ENCODE results near the gene CLDN20. TPM values are rescaled to one million over a fixed set of nuclear protein-coding genes. Genes with fewer than 3 reads are reported as not detected.
"Not testable (repeated sequence)": the region's sequence is repeated elsewhere in the genome, so short reads cannot be mapped to it uniquely, and the experiment has no call there.

CLDN20 gene
- total and polyA plus RNA-seq, 2 donors (not counting 3 experiments of a cell fraction or from before 2014, with no cell fraction given): not detected

DNA sequence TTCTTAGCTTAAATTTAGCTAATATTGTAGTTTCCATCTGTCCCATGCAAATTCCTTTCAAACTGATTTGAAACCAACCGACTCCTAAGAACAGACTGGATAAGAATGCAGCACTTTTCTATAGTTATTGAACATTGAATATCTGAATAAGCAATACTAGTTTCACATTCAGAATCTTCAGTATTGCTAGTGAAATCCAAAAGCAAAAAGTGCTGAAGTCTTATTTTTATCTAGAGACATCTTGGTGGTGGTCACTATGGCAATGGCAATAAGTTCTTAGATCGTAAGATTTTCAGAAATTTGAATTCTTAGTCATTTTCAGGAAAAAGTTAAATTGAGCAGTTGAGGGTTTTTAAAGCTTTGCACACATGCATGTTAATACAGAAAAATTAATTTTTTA lies 47.8 kb downstream of the CLDN20 start:
- POLR2A ChIA-PET: no interaction called here
- Histone ChIP-seq H3K36me3 (ENCODE audit: control insufficient read depth in 2 of 2, extremely low read depth in 1 of 2, insufficient read depth in 2 of 2, low read length in 2 of 2) (peaks cover 4 to 5% of the 10 kb centered on the region in 2 experiments), H4K20me1 (replicated peaks; ENCODE audit: control insufficient read depth, extremely low read depth, insufficient read depth, low read length) (no peaks in the 10 kb centered on the region), H3K9ac (replicated peaks; ENCODE audit: extremely low read depth, insufficient read depth, low read length) (peak overlapping the region; percentile 64), H3K4me3 (replicated peaks in 1 of 3; ENCODE audit: insufficient read depth in 1 of 3, low read depth in 1 of 3, low read length in 3 of 3) (no peak overlapping the region), H3K27ac (ENCODE audit: insufficient read depth, low read depth, low read length) (peak overlapping the region; percentile 88), H2AFZ (ENCODE audit: low read depth, low read length) (no peak overlapping the region), H3K9me3 (replicated peaks; ENCODE audit: control insufficient read depth, insufficient read depth, low read length) (no peaks in the 10 kb centered on the region), H3K27me3 (ENCODE audit: control insufficient read depth in 2 of 2, insufficient read depth in 2 of 2, low read length in 2 of 2) (no peaks in the 10 kb centered on the region), H3K79me2 (ENCODE audit: control insufficient read depth, insufficient read depth, low read length) (peaks cover 47% of the 10 kb centered on the region), H3K4me2 (ENCODE audit: insufficient read depth, low read length) (peak overlapping the region; percentile 57), H3K4me1 (ENCODE audit: control insufficient read depth, extremely low read depth, insufficient read depth, low read length) (peaks cover 49% of the 10 kb centered on the region), H3K9me1 (replicated peaks; ENCODE audit: control insufficient read depth, extremely low read depth, insufficient read depth, low read length) (no peaks in the 10 kb centered on the region)
- DNase-seq (ENCODE audit: low read depth, low spot score) (no peak), FAIRE-seq (no peak)
- BruUV-seq (replicated peaks): no TSS peak
- dilution Hi-C loops (cut with MboI; ENCODE audit: extremely low pct_ligation_motif_present, low sequenced_read_pairs) (no loop called here), intact Hi-C loops (cut with micrococcal nuclease) (loop anchor here (5.0 to 10.0 kb wide), 3 partner anchors 634 to 1836 kb away; no protein-coding TSS in a partner anchor)
- TF ChIP-seq POLR2AphosphoS5 (IDR thresholded peaks at IDR 0.05; ENCODE audit: insufficient read depth, low read depth, low read length): no peak
- TF ChIP-seq POLR2A (IDR thresholded peaks at IDR 0.05; ENCODE audit: low read depth, low read length): no peak
- no peak for TF ChIP-seq CTCF (IDR thresholded peaks at IDR 0.05; ENCODE audit: extremely low read depth in 1 of 2, insufficient read depth in 1 of 2, low read depth in 1 of 2, low read length in 2 of 2)
- CTCF ChIA-PET: interaction anchor here (1.1 to 2.6 kb wide), 6 partner anchors 8 to 1734 kb away, joined by 3 to 13 read pairs (median 3); no protein-coding TSS in a partner anchor

DNA sequence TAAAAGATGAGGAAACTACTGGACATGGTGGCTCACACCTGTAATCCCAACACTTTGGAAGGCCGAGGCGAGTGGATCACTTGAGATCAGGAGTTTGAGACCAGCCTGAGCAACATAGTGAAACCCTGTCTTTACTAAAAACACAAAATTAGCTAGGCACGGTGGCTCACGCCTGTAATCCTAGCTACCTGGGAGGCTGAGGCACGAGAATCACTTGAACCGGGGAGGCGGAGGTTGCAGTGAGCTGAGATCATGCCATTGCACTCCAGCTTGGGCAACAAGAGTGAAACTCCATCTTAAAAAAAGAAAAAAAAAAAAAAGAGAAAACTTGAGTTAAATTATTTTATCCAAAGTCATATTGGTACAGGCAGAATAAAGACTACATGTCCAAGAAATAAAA lies 49.1 kb downstream of the CLDN20 start:
- not testable (repeated sequence) for H2AFZ ChIP-seq (ENCODE audit: low read depth, low read length)

More for the DNA sequence above, 49.1 kb downstream of the CLDN20 start:
- FAIRE-seq; H3K36me3 ChIP-seq (ENCODE audit: control insufficient read depth in 2 of 2, extremely low read depth in 1 of 2, insufficient read depth in 2 of 2, low read length in 2 of 2); H3K9me1 ChIP-seq (replicated peaks; ENCODE audit: control insufficient read depth, extremely low read depth, insufficient read depth, low read length); H3K27me3 ChIP-seq (ENCODE audit: control insufficient read depth in 2 of 2, insufficient read depth in 2 of 2, low read length in 2 of 2); H3K9me3 ChIP-seq (replicated peaks; ENCODE audit: control insufficient read depth, insufficient read depth, low read length); DNase-seq (ENCODE audit: low read depth, low spot score); H4K20me1 ChIP-seq (replicated peaks; ENCODE audit: control insufficient read depth, extremely low read depth, insufficient read depth, low read length); BruUV-seq (replicated peaks); dilution Hi-C loops (cut with MboI; ENCODE audit: extremely low pct_ligation_motif_present, low sequenced_read_pairs); POLR2A ChIA-PET: not testable (repeated sequence)
- H3K4me1 ChIP-seq (ENCODE audit: control insufficient read depth, extremely low read depth, insufficient read depth, low read length): peaks cover 49% of the 10 kb centered on the region
- intact Hi-C loops (cut with micrococcal nuclease): loop anchor here (5.0 to 10.0 kb wide), 3 partner anchors 636 to 1834 kb away; no protein-coding TSS in a partner anchor
- H3K4me3 ChIP-seq (replicated peaks in 1 of 3; ENCODE audit: insufficient read depth in 1 of 3, low read depth in 1 of 3, low read length in 3 of 3): peak overlapping the region; percentile 60 to 100 (median 97)
- peak overlapping the region; percentile 99 for H3K9ac ChIP-seq (replicated peaks; ENCODE audit: extremely low read depth, insufficient read depth, low read length)
- peak overlapping the region; percentile 90 for H3K27ac ChIP-seq (ENCODE audit: insufficient read depth, low read depth, low read length)
- H3K79me2 ChIP-seq (ENCODE audit: control insufficient read depth, insufficient read depth, low read length): peaks cover 36% of the 10 kb centered on the region
- peak overlapping the region; percentile 97 for H3K4me2 ChIP-seq (ENCODE audit: insufficient read depth, low read length)
- CTCF ChIA-PET: interaction anchor here (1.0 to 1.6 kb wide), 6 partner anchors 25 to 1733 kb away, joined by 3 to 11 read pairs (median 4); no protein-coding TSS in a partner anchor

All from endothelial cell of umbilical vein (primary cell).